Keratinocyte (primary cell): Measurements from ENCODE around the gene ZNF445. TPM values are rescaled to one million over a fixed set of nuclear protein-coding genes. Genes with fewer than 3 reads are reported as not detected.

ENCODE experiments used
- DNase-seq: peaks from one replicate; pipeline ENCODE4 v3.0.0-alpha.2; 2011; ENCODE audit warnings: low read depth, missing footprints, low spot score
- FAIRE-seq: peaks from 2 replicates; lab custom pipeline; 2011; peaks lifted over from hg19 to GRCh38; lab: Jason Lieb, UNC
- H2AFZ ChIP-seq: 2 replicates; pipeline ENCODE4 v1.6.0; 2012; ENCODE audit warnings: low read length, control low read depth, inconsistent platforms; ENCODE audit not compliant: control insufficient read depth
- H3K27ac ChIP-seq: 2 replicates; pipeline ENCODE4 v1.5.1; 2011; ENCODE audit warnings: low read length; ENCODE audit not compliant: control insufficient read depth, insufficient read depth
- H3K27me3 ChIP-seq: 3 replicates; pipeline ENCODE4 v1.6.0; 2011; ENCODE audit warnings: low read length; ENCODE audit not compliant: control insufficient read depth, insufficient read depth; ENCODE audit errors: extremely low read depth
- H3K36me3 ChIP-seq, 2 experiments: 2 replicates in 1 of 2; 3 replicates in 1 of 2; pipeline ENCODE4 v1.5.1; 2011; ENCODE audit warnings: low read length in 2 of 2, mild to moderate bottlenecking in 1 of 2; ENCODE audit not compliant: control insufficient read depth in 2 of 2, insufficient read depth in 2 of 2; ENCODE audit errors: extremely low read depth in 1 of 2
- H3K4me1 ChIP-seq: 3 replicates; pipeline ENCODE4 v1.5.1; 2011; ENCODE audit warnings: low read length; ENCODE audit not compliant: control insufficient read depth, insufficient read depth; ENCODE audit errors: extremely low read depth
- H3K4me2 ChIP-seq: 3 replicates; pipeline ENCODE4 v1.6.0; 2011; ENCODE audit warnings: low read depth, low read length; ENCODE audit not compliant: control insufficient read depth, insufficient read depth; ENCODE audit errors: extremely low read depth
- H3K4me3 ChIP-seq, 3 experiments: fragments of 200-600 bp in 1 of 3; sonication (generic) in 1 of 3; 2 replicates in 2 of 3; 3 replicates in 1 of 3; pipeline ENCODE4 v1.5.1; 2011 to 2016; ENCODE audit warnings: low read length in 3 of 3, mild to moderate bottlenecking in 3 of 3, control low read depth in 2 of 3, inconsistent platforms in 1 of 3, low read depth in 1 of 3, mixed read lengths in 1 of 3, mixed run types in 1 of 3, moderate library complexity in 1 of 3; ENCODE audit not compliant: control insufficient read depth in 2 of 3, insufficient read depth in 2 of 3; ENCODE audit errors: extremely low read depth in 1 of 3
- H3K79me2 ChIP-seq: 2 replicates; pipeline ENCODE4 v1.6.0; 2012; ENCODE audit warnings: low read length; ENCODE audit not compliant: control insufficient read depth, insufficient read depth
- H3K9ac ChIP-seq: 3 replicates; pipeline ENCODE4 v1.6.0; 2011; ENCODE audit warnings: low read length; ENCODE audit not compliant: control insufficient read depth, insufficient read depth; ENCODE audit errors: extremely low read depth
- H3K9me1 ChIP-seq: 3 replicates; pipeline ENCODE4 v1.6.0; 2011; ENCODE audit warnings: low read length; ENCODE audit not compliant: control insufficient read depth, insufficient read depth; ENCODE audit errors: extremely low read depth
- H3K9me3 ChIP-seq: 2 replicates; pipeline ENCODE4 v1.5.1; 2012; ENCODE audit warnings: low read depth, low read length; ENCODE audit not compliant: control insufficient read depth
- H4K20me1 ChIP-seq: 3 replicates; pipeline ENCODE4 v1.6.0; 2011; ENCODE audit warnings: low read length; ENCODE audit not compliant: control insufficient read depth, insufficient read depth; ENCODE audit errors: extremely low read depth
- EZH2 ChIP-seq: IDR thresholded peaks from one replicate; pipeline ENCODE4 v1.6.1; 2012; ENCODE audit warnings: inconsistent platforms, mild to moderate bottlenecking, low read length, moderate library complexity
- dilution Hi-C: fragments of 300-500 bp; cut with MboI; formaldehyde crosslinking; loops from one replicate; pipeline ENCODE4 v1.7.0; 2020; ENCODE audit warnings: low sequenced_read_pairs; ENCODE audit not compliant: extremely low pct_ligation_motif_present
- polyA plus RNA-seq, 5 experiments: library from polyadenylated mRNA; depleted of rRNA in 3 of 5; stranded (reverse) in 3 of 5; stranded (forward) in 1 of 5; unstranded in 1 of 5; fragments of >200 nt; gene quantifications; 1 replicate in 1 of 5; 2 replicates in 3 of 5; 3 replicates in 1 of 5; pipeline versions ENCODE4 v1.2.1 to v1.2.3, GENCODE V29; 2011 to 2012; ENCODE audit warnings: missing spikeins in 2 of 5, low read depth in 1 of 5, low replicate concordance in 1 of 5
- TF ChIP-seq, protein P1 (sequence below), 3 experiments: IDR thresholded peaks in 1 of 3; conservative IDR thresholded peaks in 1 of 3; optimal IDR thresholded peaks in 1 of 3; 2 replicates in 2 of 3; 3 replicates in 1 of 3; pipeline versions ENCODE3 to v1.5.1; 2011; ENCODE audit warnings: low read length in 3 of 3, mild to moderate bottlenecking in 3 of 3, moderate library complexity in 2 of 3, control low read depth in 1 of 3, inconsistent platforms in 1 of 3; ENCODE audit not compliant: insufficient read depth in 2 of 3; ENCODE audit errors: extremely low read depth in 1 of 3

ZNF445 gene
- polyA plus RNA-seq, 1 donor (not counting 4 experiments of a cell fraction or from before 2014, with no cell fraction given), result 3.3 TPM

- H4K20me1 ChIP-seq, result no peaks in the 10 kb centered on the region
- H3K36me3 ChIP-seq, result no peaks in the 10 kb centered on the region
- H3K9me3 ChIP-seq, result no peaks in the 10 kb centered on the region
- H3K27me3 ChIP-seq, result peaks cover 3% of the 10 kb centered on the region
- no peak overlapping the region for H3K4me3 ChIP-seq
- no peak overlapping the region for H3K9ac ChIP-seq
- no peak overlapping the region for H3K27ac ChIP-seq
- dilution Hi-C loops, result no loop called here
- no peak overlapping the region for H2AFZ ChIP-seq
- DNase-seq (no peak), FAIRE-seq (no peak)
- H3K9me1 ChIP-seq, result no peaks in the 10 kb centered on the region
- no peaks in the 10 kb centered on the region for H3K79me2 ChIP-seq
- no peaks in the 10 kb centered on the region for H3K4me1 ChIP-seq
- H3K4me2 ChIP-seq, result no peak overlapping the region
- TF ChIP-seq, protein P1, sequence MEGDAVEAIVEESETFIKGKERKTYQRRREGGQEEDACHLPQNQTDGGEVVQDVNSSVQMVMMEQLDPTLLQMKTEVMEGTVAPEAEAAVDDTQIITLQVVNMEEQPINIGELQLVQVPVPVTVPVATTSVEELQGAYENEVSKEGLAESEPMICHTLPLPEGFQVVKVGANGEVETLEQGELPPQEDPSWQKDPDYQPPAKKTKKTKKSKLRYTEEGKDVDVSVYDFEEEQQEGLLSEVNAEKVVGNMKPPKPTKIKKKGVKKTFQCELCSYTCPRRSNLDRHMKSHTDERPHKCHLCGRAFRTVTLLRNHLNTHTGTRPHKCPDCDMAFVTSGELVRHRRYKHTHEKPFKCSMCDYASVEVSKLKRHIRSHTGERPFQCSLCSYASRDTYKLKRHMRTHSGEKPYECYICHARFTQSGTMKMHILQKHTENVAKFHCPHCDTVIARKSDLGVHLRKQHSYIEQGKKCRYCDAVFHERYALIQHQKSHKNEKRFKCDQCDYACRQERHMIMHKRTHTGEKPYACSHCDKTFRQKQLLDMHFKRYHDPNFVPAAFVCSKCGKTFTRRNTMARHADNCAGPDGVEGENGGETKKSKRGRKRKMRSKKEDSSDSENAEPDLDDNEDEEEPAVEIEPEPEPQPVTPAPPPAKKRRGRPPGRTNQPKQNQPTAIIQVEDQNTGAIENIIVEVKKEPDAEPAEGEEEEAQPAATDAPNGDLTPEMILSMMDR (optimal IDR thresholded peaks at IDR 0.05 in 1 of 3, IDR thresholded peaks at IDR 0.05 in 1 of 3, conservative IDR thresholded peaks at IDR 0.05 in 1 of 3; ENCODE audit: extremely low read depth in 1 of 3, insufficient read depth in 2 of 3, low read length in 3 of 3), result no peak
- TF ChIP-seq EZH2, result no peak
Measured at GRCh38 chr3:44522494-44522933, 45.0 kb upstream of the ZNF445 start.

- no peak for DNase-seq
- FAIRE-seq, result no peak
- H3K4me1 ChIP-seq, result no peaks in the 10 kb centered on the region
- dilution Hi-C loops, result no loop called here
- H3K27me3 ChIP-seq, result peaks cover 3% of the 10 kb centered on the region
- no peaks in the 10 kb centered on the region for H3K36me3 ChIP-seq
- no peaks in the 10 kb centered on the region for H3K9me3 ChIP-seq
- TF ChIP-seq, protein P1 (optimal IDR thresholded peaks at IDR 0.05 in 1 of 3, IDR thresholded peaks at IDR 0.05 in 1 of 3, conservative IDR thresholded peaks at IDR 0.05 in 1 of 3; ENCODE audit: extremely low read depth in 1 of 3, insufficient read depth in 2 of 3, low read length in 3 of 3), result no peak
- no peak for TF ChIP-seq EZH2
- H3K79me2 ChIP-seq, result no peaks in the 10 kb centered on the region
- H3K4me3 ChIP-seq, result no peak overlapping the region
- no peaks in the 10 kb centered on the region for H3K9me1 ChIP-seq
- no peak overlapping the region for H3K27ac ChIP-seq
- H3K4me2 ChIP-seq, result no peak overlapping the region
- H2AFZ ChIP-seq, result no peak overlapping the region
- no peak overlapping the region for H3K9ac ChIP-seq
- no peaks in the 10 kb centered on the region for H4K20me1 ChIP-seq
Measured at GRCh38 chr3:44521721-44522120, 44.3 kb upstream of the ZNF445 start.
